CD4-positive, alpha-beta T cell treated with Interferon alpha-2 for 1 hour (primary cell): ENCODE data around the gene CHRNA3.

Experiments used
- DNase-seq, 2 donors: peaks; one replicate each; pipeline ENCODE4 v3.0.0-alpha.2; 2020 to 2022

Gene CHRNA3

GRCh38 chr15:78550815-78551214 lies 70.0 kb downstream of the CHRNA3 start:
- DNase-seq, result no peak

- DNase-seq, result no peak
Observed at GRCh38 chr15:78550194-78550593, 70.6 kb downstream of the CHRNA3 start.
